Smooth muscle cell (in vitro differentiated cells): ENCODE data around the gene G2E3. TPM values are rescaled to one million over a fixed set of nuclear protein-coding genes. Genes with fewer than 3 reads are reported as not detected.

ENCODE experiments used
- DNase-seq: peaks from one replicate; lab custom pipeline; 2025; ENCODE audit not compliant: unreplicated experiment; lab: John Stamatoyannopoulos, UW
- H2AFZ ChIP-seq: fragments of 200-600 bp; sonication (generic); 2 replicates; pipeline ENCODE4 v1.6.0; 2016; ENCODE audit warnings: antibody characterized with exemption, low read depth, mild to moderate bottlenecking
- H3F3A ChIP-seq: fragments of 200-600 bp; sonication (generic); 2 replicates; pipeline ENCODE4 v1.6.0; 2017; ENCODE audit warnings: antibody characterized with exemption, low read depth
- H3K27ac ChIP-seq: fragments of 200-600 bp; sonication (generic); 2 replicates; pipeline ENCODE4 v1.5.1; 2016; ENCODE audit warnings: low read depth, mild to moderate bottlenecking
- H3K27me3 ChIP-seq: fragments of 200-600 bp; sonication (generic); 2 replicates; pipeline ENCODE4 v1.6.1; 2016; ENCODE audit warnings: low read depth, mild to moderate bottlenecking
- H3K36me3 ChIP-seq: fragments of 200-600 bp; sonication (generic); 2 replicates; pipeline ENCODE4 v1.5.1; 2016; ENCODE audit warnings: low read depth
- H3K4me1 ChIP-seq: fragments of 200-600 bp; sonication (generic); 2 replicates; pipeline ENCODE4 v1.5.1; 2016; ENCODE audit warnings: low read depth
- H3K4me2 ChIP-seq: fragments of 200-600 bp; sonication (generic); 2 replicates; pipeline ENCODE4 v1.6.0; 2016; ENCODE audit warnings: mild to moderate bottlenecking
- H3K4me3 ChIP-seq: fragments of 200-600 bp; sonication (generic); 2 replicates; pipeline ENCODE4 v1.5.1; 2016; ENCODE audit warnings: mild to moderate bottlenecking
- H3K79me2 ChIP-seq: fragments of 200-600 bp; sonication (generic); 2 replicates; pipeline ENCODE4 v1.6.0; 2016; ENCODE audit warnings: low read depth, mild to moderate bottlenecking
- H3K9ac ChIP-seq: fragments of 200-600 bp; sonication (generic); 2 replicates; pipeline ENCODE4 v1.6.0; 2016; ENCODE audit warnings: low read depth
- H3K9me3 ChIP-seq: fragments of 200-600 bp; sonication (generic); replicated peaks from 2 replicates; pipeline ENCODE4 v1.5.1; 2016; ENCODE audit warnings: low read depth
- H4K20me1 ChIP-seq: fragments of 200-600 bp; sonication (generic); 2 replicates; pipeline ENCODE4 v1.6.0; 2016; ENCODE audit warnings: low read depth
- WGBS: methylation state at CpG from one replicate; pipeline ENCODE4 v1.1.7; 2016; ENCODE audit warnings: low lambda C conversion rate; 5-methylcytosine and 5-hydroxymethylcytosine counted together
- polyA plus RNA-seq: library from polyadenylated mRNA; unstranded; fragments of >200 nt; fragmentation: Nextera tagmentation; extraction: Ambion mirVana; gene quantifications from 2 replicates; pipeline ENCODE4 v1.2.1, GENCODE V29; 2016
- total RNA-seq: library from RNA; depleted of rRNA; stranded (reverse); fragments of >200 nt; gene quantifications from 2 replicates; pipeline ENCODE4 v1.2.3, GENCODE V29; 2014
- TF ChIP-seq, protein P1 (sequence below): fragments of 200-600 bp; sonication (generic); IDR thresholded peaks from 2 replicates; pipeline ENCODE4 v1.5.1; 2017; ENCODE audit warnings: borderline replicate concordance, mild to moderate bottlenecking, antibody characterized with exemption; ENCODE audit not compliant: insufficient read depth, poor library complexity, severe bottlenecking

The G2E3 gene, protein sequence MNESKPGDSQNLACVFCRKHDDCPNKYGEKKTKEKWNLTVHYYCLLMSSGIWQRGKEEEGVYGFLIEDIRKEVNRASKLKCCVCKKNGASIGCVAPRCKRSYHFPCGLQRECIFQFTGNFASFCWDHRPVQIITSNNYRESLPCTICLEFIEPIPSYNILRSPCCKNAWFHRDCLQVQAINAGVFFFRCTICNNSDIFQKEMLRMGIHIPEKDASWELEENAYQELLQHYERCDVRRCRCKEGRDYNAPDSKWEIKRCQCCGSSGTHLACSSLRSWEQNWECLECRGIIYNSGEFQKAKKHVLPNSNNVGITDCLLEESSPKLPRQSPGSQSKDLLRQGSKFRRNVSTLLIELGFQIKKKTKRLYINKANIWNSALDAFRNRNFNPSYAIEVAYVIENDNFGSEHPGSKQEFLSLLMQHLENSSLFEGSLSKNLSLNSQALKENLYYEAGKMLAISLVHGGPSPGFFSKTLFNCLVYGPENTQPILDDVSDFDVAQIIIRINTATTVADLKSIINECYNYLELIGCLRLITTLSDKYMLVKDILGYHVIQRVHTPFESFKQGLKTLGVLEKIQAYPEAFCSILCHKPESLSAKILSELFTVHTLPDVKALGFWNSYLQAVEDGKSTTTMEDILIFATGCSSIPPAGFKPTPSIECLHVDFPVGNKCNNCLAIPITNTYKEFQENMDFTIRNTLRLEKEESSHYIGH
- total RNA-seq = 25.1 and 34.2 TPM in 2 replicates
- polyA plus RNA-seq = 15.0 and 15.2 TPM in 2 replicates

DNA sequence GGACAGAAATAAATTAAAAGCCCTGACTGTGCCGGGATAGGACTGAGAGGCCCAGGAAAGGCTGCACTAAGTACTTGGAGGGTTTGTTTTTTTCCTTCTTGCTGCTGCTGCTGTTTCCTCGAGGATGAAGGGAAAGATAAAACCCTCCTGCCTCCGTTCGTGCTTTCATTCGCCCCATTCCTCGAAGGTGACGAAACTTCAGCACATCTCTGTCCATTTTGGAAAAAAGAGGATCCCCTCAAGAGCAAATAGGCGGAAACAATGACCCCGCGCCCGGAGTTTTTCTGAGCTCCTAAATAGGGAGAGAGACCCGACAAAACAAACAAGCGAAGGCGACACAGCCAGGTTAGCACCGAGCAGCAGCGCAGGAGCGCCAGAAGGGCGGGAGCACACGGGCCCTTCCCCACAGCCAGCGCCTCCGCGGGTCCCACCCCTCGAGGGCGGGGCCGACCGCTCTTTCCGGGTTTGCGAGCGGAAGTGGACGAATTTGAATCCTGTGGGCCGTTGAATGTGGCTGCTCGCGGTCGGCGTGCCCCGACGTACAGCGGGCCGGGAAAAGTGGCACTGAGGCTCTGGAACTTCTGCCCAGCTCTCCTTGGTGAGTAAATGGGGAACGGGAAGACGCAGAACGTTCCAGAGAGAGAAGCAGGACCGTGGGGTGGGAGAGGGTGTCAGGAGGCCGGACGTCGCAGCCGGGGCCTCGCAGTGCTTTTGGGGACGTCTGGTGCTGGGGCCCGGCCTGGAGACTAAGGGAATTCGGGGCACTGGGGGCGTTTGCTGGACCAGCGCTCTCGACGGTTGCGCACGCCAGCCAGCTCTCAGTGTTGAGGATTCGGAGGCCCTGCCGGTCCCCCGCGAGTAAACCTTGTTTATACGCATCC lies at the start of gene G2E3:
G2E3 (plus strand) TSS at position 484 of the 881 bp plus-strand sequence. CDS start 21,922 bp downstream, outside the sequence.
- peaks cover 10% of the 10 kb centered on the region for H3F3A ChIP-seq
- 2% methylated on average over 60 of the region's 62 CpGs for WGBS
- no peaks in the 10 kb centered on the region for H3K27me3 ChIP-seq
- H3K4me2 ChIP-seq = peak within 1 kb of the TSS; percentile 92
- DNase-seq = peak; percentile 52
- peaks cover 27% of the 10 kb centered on the region for H3K4me1 ChIP-seq
- TF ChIP-seq, protein P1, sequence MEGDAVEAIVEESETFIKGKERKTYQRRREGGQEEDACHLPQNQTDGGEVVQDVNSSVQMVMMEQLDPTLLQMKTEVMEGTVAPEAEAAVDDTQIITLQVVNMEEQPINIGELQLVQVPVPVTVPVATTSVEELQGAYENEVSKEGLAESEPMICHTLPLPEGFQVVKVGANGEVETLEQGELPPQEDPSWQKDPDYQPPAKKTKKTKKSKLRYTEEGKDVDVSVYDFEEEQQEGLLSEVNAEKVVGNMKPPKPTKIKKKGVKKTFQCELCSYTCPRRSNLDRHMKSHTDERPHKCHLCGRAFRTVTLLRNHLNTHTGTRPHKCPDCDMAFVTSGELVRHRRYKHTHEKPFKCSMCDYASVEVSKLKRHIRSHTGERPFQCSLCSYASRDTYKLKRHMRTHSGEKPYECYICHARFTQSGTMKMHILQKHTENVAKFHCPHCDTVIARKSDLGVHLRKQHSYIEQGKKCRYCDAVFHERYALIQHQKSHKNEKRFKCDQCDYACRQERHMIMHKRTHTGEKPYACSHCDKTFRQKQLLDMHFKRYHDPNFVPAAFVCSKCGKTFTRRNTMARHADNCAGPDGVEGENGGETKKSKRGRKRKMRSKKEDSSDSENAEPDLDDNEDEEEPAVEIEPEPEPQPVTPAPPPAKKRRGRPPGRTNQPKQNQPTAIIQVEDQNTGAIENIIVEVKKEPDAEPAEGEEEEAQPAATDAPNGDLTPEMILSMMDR = no peak
- H3K4me3 ChIP-seq = peak within 1 kb of the TSS; percentile 87
- peaks cover 50% of the 10 kb centered on the region for H3K79me2 ChIP-seq
- no peaks in the 10 kb centered on the region for H3K36me3 ChIP-seq
- H3K27ac ChIP-seq = peak within 1 kb of the TSS; percentile 86
- peak within 1 kb of the TSS; percentile 99 for H2AFZ ChIP-seq
- peaks cover 39% of the 10 kb centered on the region for H4K20me1 ChIP-seq
- peak within 1 kb of the TSS; percentile 84 for H3K9ac ChIP-seq
- H3K9me3 ChIP-seq = no peaks in the 10 kb centered on the region

DNA sequence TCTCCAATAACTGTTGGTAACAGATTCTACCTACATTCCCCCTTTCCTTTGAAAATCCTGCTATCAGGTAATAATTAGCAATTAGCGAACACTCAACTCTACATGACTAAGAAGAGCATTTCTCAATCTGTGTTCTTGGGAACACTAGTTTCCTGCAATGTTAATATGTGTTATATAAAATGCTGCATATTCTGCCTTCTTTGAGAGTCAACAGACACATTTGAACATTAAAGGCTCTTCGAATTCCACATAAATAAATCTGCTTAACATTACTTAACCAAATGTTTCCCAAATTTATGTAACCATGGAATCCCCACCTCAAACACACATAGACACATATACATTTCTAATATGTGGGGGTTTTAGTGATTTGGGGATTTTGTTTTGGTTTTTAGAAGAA lies 41.2 kb upstream of the G2E3 start:
- Histone ChIP-seq H3K79me2 (no peaks in the 10 kb centered on the region), H4K20me1 (no peaks in the 10 kb centered on the region)
- WGBS = 89% methylated on average over 2 of the region's 2 CpGs

DNA sequence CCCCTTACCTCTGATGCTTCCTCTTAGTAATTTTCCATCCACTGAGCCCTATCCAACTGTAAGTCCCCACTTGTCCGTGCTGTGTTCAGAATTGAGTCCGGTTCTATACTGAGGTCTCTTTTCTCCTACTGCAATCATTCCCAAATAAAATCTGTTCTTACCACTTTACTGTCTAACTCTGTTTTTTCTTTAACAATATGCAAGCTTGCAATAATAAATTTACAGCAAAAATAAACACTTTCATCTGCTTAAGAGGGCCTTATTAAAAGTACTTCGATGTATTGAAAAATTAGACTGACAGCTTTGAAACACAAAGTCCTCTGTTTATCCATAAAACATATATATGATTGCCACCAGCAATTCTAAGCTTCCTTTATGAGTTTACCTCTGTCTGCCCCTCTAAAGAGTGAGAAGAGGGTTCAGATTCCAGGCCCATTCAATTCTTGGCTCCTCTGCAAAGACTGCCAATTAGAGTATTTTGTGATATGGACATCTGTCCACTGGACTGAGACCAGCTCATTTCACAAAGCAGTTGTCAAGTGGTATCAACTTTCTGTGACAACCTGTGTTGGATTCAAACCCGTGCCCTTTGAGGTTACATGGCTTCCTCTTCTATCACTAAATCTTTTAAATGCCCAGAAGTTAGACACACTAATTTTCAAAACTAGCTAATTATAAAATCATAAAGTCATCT lies 39.9 kb upstream of the G2E3 start:
- no peaks in the 10 kb centered on the region for H3K27me3 ChIP-seq
- no peak for DNase-seq
- TF ChIP-seq, protein P1 = no peak
- H4K20me1 ChIP-seq = no peaks in the 10 kb centered on the region
- H3K27ac ChIP-seq = no peak overlapping the region
- H3K9ac ChIP-seq = no peak overlapping the region
- no peaks in the 10 kb centered on the region for H3K9me3 ChIP-seq
- H3K36me3 ChIP-seq = no peaks in the 10 kb centered on the region
- no peak overlapping the region for H3K4me2 ChIP-seq
- no peak overlapping the region for H3K4me3 ChIP-seq
- H2AFZ ChIP-seq = no peak overlapping the region
- H3K4me1 ChIP-seq = peaks cover 9% of the 10 kb centered on the region
- no peaks in the 10 kb centered on the region for H3K79me2 ChIP-seq
- WGBS = 95% methylated on average over 4 of the region's 4 CpGs
- H3F3A ChIP-seq = no peaks in the 10 kb centered on the region

More for the DNA sequence above, 41.2 kb upstream of the G2E3 start:
- no peak overlapping the region for H2AFZ ChIP-seq
- H3K9ac ChIP-seq = no peak overlapping the region
- peaks cover 9% of the 10 kb centered on the region for H3K4me1 ChIP-seq
- TF ChIP-seq, protein P1 = no peak
- no peak overlapping the region for H3K4me3 ChIP-seq
- DNase-seq = no peak
- no peak overlapping the region for H3K27ac ChIP-seq
- no peaks in the 10 kb centered on the region for H3F3A ChIP-seq
- H3K36me3 ChIP-seq = no peaks in the 10 kb centered on the region
- no peaks in the 10 kb centered on the region for H3K9me3 ChIP-seq
- no peaks in the 10 kb centered on the region for H3K27me3 ChIP-seq
- H3K4me2 ChIP-seq = no peak overlapping the region
